Cerebellar nuclear complex (tissue), 1 donor: ENCODE data around the gene OGDHL.
"Not testable (repeated sequence)": the region's sequence is repeated elsewhere in the genome, so short reads cannot be mapped to it uniquely, and the experiment has no call there.

Experiments used
- DNase-seq, 2 experiments: peaks; one replicate each; lab custom pipeline; 2025; lab: John Stamatoyannopoulos, UW

OGDHL gene

GRCh38 chr10:49756641-49757040, 5.5 kb downstream of the OGDHL start:
- DNase-seq = no peak

GRCh38 chr10:49756031-49756430, 6.1 kb downstream of the OGDHL start:
- DNase-seq = no peak

GRCh38 chr10:49754951-49755350, 7.2 kb downstream of the OGDHL start:
- DNase-seq = not testable (repeated sequence)

- no peak for DNase-seq
Observed at GRCh38 chr10:49752584-49752983, 9.5 kb downstream of the OGDHL start.

- no peak for DNase-seq
Observed at GRCh38 chr10:49751636-49752510, 10.2 kb downstream of the OGDHL start.

GRCh38 chr10:49751216-49751615, 10.9 kb downstream of the OGDHL start:
- no peak for DNase-seq

GRCh38 chr10:49750546-49750945, 11.6 kb downstream of the OGDHL start:
- no peak for DNase-seq

GRCh38 chr10:49749556-49750491, 12.3 kb downstream of the OGDHL start:
- DNase-seq = no peak

- DNase-seq = no peak
Observed at GRCh38 chr10:49749144-49749543, 13.0 kb downstream of the OGDHL start.

GRCh38 chr10:49748006-49748405, 14.1 kb downstream of the OGDHL start:
- no peak for DNase-seq

GRCh38 chr10:49747303-49747646, 14.8 kb downstream of the OGDHL start:
- no peak for DNase-seq

- DNase-seq = no peak
Observed at GRCh38 chr10:49746626-49747302, 15.4 kb downstream of the OGDHL start.

GRCh38 chr10:49745756-49746155, 16.4 kb downstream of the OGDHL start:
- DNase-seq = no peak

GRCh38 chr10:49744924-49745605, 17.1 kb downstream of the OGDHL start:
- no peak for DNase-seq

GRCh38 chr10:49744091-49744685, 17.9 kb downstream of the OGDHL start:
- DNase-seq = no peak

GRCh38 chr10:49743464-49744075, 18.6 kb downstream of the OGDHL start:
- DNase-seq = no peak

- DNase-seq = no peak
Observed at GRCh38 chr10:49742683-49743463, 19.2 kb downstream of the OGDHL start.

GRCh38 chr10:49741108-49741995, 20.8 kb downstream of the OGDHL start:
- DNase-seq = no peak
